Vagina (tissue), 2 donors: Measurements from ENCODE around the gene NCF4.

Source experiments
- POLR2A ChIP-seq, 2 donors: fragments of 450-650 bp; IDR thresholded peaks; one replicate each; pipeline ENCODE4 v1.6.1; 2017; ENCODE audit warnings: antibody characterized with exemption in 2 of 2, mild to moderate bottlenecking in 2 of 2, moderate library complexity in 2 of 2
- POLR2AphosphoS5 ChIP-seq, 2 donors: sonication (generic); formaldehyde crosslinking; IDR thresholded peaks; one replicate each; pipeline ENCODE4 v1.9.0; 2017; ENCODE audit warnings: antibody characterized with exemption in 2 of 2, mild to moderate bottlenecking in 2 of 2, low read depth in 1 of 2; ENCODE audit not compliant: insufficient read depth in 1 of 2
- TF ChIP-seq, protein P1 (sequence below), 3 experiments: fragments of 450-650 bp in 2 of 3; fragments of 200-600 bp in 1 of 3; sonication (generic) in 1 of 3; IDR thresholded peaks; one replicate each; pipeline ENCODE4 v1.5.1; 2017 to 2019; ENCODE audit warnings: antibody characterized with exemption in 3 of 3, mild to moderate bottlenecking in 2 of 3, moderate library complexity in 2 of 3

DNA sequence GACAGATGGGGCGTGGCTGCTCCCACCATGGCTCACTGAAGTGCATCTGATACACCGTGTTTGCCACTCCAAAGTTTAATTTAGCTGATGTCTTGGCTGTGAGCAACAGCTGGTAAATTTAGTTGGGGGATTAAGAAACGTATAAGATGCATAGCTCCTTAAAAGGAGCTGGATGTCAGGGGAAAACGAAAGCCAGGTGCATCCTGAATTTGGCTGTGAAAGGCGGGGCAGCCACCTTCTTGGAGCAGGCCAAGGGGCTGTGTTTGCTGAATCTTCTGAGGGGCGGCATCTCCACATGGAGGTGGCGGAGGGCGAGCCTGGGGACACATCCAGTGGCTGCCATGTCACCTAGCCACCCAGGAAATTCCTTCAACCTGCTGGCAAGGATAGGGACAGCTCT lies 20.7 kb upstream of the NCF4 start:
- TF ChIP-seq, protein P1, sequence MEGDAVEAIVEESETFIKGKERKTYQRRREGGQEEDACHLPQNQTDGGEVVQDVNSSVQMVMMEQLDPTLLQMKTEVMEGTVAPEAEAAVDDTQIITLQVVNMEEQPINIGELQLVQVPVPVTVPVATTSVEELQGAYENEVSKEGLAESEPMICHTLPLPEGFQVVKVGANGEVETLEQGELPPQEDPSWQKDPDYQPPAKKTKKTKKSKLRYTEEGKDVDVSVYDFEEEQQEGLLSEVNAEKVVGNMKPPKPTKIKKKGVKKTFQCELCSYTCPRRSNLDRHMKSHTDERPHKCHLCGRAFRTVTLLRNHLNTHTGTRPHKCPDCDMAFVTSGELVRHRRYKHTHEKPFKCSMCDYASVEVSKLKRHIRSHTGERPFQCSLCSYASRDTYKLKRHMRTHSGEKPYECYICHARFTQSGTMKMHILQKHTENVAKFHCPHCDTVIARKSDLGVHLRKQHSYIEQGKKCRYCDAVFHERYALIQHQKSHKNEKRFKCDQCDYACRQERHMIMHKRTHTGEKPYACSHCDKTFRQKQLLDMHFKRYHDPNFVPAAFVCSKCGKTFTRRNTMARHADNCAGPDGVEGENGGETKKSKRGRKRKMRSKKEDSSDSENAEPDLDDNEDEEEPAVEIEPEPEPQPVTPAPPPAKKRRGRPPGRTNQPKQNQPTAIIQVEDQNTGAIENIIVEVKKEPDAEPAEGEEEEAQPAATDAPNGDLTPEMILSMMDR (IDR thresholded peaks at IDR 0.05), result no peak
- no peak for TF ChIP-seq POLR2AphosphoS5 (IDR thresholded peaks at IDR 0.05; ENCODE audit: insufficient read depth in 1 of 2, low read depth in 1 of 2)
- TF ChIP-seq POLR2A (IDR thresholded peaks at IDR 0.05), result no peak
